GM18498 (cell line): ENCODE results near the gene HYOU1.
"Not testable (repeated sequence)": the region's sequence is repeated elsewhere in the genome, so short reads cannot be mapped to it uniquely, and the experiment has no call there.

Source experiments
- ATAC-seq: cut with Tn5 transposase; IDR thresholded peaks from one replicate; pipeline ENCODE4 v1.9.1; 2021; ENCODE audit warnings: mild to moderate bottlenecking, moderate library complexity; ENCODE audit not compliant: unreplicated experiment

The HYOU1 gene

GRCh38 chr11:119047205-119047604 is 9.8 kb downstream of the HYOU1 start:
- no peak for ATAC-seq

- no peak for ATAC-seq
These were observed 10.5 kb downstream of the HYOU1 start for GRCh38 chr11:119046489-119046888.

- ATAC-seq = no peak
These were observed 12.3 kb downstream of the HYOU1 start for GRCh38 chr11:119044708-119045107.

GRCh38 chr11:119042927-119043326 is 14.1 kb downstream of the HYOU1 start:
- ATAC-seq = no peak

- no peak for ATAC-seq
These were observed 15.0 kb downstream of the HYOU1 start for GRCh38 chr11:119041821-119042514.

GRCh38 chr11:119039471-119039870 is 17.5 kb downstream of the HYOU1 start:
- ATAC-seq = not testable (repeated sequence)

- ATAC-seq = no peak
These were observed 18.1 kb downstream of the HYOU1 start for GRCh38 chr11:119038884-119039283.

- no peak for ATAC-seq
These were observed 22.2 kb downstream of the HYOU1 start for GRCh38 chr11:119034813-119035212.

- not testable (repeated sequence) for ATAC-seq
These were observed 23.6 kb downstream of the HYOU1 start for GRCh38 chr11:119033421-119033820.

- no peak for ATAC-seq
These were observed 25.1 kb downstream of the HYOU1 start for GRCh38 chr11:119031912-119032280.

- ATAC-seq = peak; percentile 90
These were observed 26.5 kb downstream of the HYOU1 start, which contains the start of gene SLC37A4 for GRCh38 chr11:119030329-119031047. Gene SLC37A4, minus strand, starts transcription at chr11:119030877.

GRCh38 chr11:119030029-119030328 is 27.0 kb downstream of the HYOU1 start:
- ATAC-seq = peak; percentile 15

GRCh38 chr11:119029340-119030028 is 27.5 kb downstream of the HYOU1 start:
- ATAC-seq = peak; percentile 9

GRCh38 chr11:119029069-119029339 is 28.0 kb downstream of the HYOU1 start:
- ATAC-seq = no peak

- no peak for ATAC-seq
These were observed 28.5 kb downstream of the HYOU1 start for GRCh38 chr11:119028346-119029068.

- ATAC-seq = no peak
These were observed 29.3 kb downstream of the HYOU1 start for GRCh38 chr11:119027561-119028345.

- no peak for ATAC-seq
These were observed 30.0 kb downstream of the HYOU1 start for GRCh38 chr11:119026970-119027369.

GRCh38 chr11:119025978-119026766 is 30.8 kb downstream of the HYOU1 start:
- ATAC-seq = no peak

GRCh38 chr11:119025541-119025940 is 31.5 kb downstream of the HYOU1 start:
- ATAC-seq = no peak

GRCh38 chr11:119025099-119025473 is 31.9 kb downstream of the HYOU1 start:
- ATAC-seq = no peak
